ENCODE results near the gene NR2F1.

DNA sequence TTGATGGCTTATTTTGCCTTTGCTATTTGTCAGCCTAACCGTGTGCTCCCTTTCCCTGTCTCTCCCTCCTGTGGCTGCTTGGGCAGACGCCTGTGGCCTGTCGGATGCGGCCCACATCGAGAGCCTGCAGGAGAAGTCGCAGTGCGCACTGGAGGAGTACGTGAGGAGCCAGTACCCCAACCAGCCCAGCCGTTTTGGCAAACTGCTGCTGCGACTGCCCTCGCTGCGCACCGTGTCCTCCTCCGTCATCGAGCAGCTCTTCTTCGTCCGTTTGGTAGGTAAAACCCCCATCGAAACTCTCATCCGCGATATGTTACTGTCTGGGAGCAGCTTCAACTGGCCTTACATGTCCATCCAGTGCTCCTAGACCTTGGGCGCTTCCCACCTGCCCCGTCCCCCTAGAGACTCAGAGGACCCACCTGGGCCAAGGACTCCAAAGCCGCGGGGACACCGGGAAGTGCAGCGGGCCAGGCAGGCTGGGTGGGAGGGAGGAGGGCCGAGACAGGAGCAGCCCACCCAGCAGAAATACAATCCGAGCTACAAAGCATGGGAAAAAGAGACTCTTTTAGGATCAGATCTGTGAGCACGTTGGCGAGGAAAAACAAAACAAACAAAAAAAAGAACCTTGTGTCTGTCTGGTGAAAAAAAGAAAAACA is 10.6 kb downstream of the NR2F1 start:
- TF ChIP-seq, protein P1, sequence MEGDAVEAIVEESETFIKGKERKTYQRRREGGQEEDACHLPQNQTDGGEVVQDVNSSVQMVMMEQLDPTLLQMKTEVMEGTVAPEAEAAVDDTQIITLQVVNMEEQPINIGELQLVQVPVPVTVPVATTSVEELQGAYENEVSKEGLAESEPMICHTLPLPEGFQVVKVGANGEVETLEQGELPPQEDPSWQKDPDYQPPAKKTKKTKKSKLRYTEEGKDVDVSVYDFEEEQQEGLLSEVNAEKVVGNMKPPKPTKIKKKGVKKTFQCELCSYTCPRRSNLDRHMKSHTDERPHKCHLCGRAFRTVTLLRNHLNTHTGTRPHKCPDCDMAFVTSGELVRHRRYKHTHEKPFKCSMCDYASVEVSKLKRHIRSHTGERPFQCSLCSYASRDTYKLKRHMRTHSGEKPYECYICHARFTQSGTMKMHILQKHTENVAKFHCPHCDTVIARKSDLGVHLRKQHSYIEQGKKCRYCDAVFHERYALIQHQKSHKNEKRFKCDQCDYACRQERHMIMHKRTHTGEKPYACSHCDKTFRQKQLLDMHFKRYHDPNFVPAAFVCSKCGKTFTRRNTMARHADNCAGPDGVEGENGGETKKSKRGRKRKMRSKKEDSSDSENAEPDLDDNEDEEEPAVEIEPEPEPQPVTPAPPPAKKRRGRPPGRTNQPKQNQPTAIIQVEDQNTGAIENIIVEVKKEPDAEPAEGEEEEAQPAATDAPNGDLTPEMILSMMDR (IDR thresholded peaks at IDR 0.05), result no peak
- no peak for TF ChIP-seq POLR2AphosphoS5 (IDR thresholded peaks at IDR 0.05)
